ENCODE measurements around the gene STARD5. TPM values are rescaled to one million over a fixed set of nuclear protein-coding genes. Genes with fewer than 3 reads are reported as not detected.

The STARD5 gene
- total RNA-seq, 1 experiment from 2014 or later, result 2.3 TPM

GRCh38 chr15:81295486-81296121, 28.3 kb downstream of the STARD5 start:
- Histone ChIP-seq H3K4me1 (ENCODE audit: insufficient read depth, low read length) (peaks cover 5% of the 10 kb centered on the region; the same call in 1 of the 2 replicates), H4K20me1 (ENCODE audit: control insufficient read depth, insufficient read depth, insufficient read length) (no peaks in the 10 kb centered on the region), H3K4me2 (ENCODE audit: insufficient read depth, insufficient read length, low read length) (no peak overlapping the region), H4K8ac (replicated peaks; ENCODE audit: insufficient read length, low read depth, low read length) (no peak overlapping the region), H3K23ac (ENCODE audit: insufficient read length, low read depth, low read length) (no peak overlapping the region), H3K79me1 (ENCODE audit: insufficient read depth, low read depth, low read length, poor library complexity, severe bottlenecking) (no peaks in the 10 kb centered on the region), H3K27ac (ENCODE audit: insufficient read length, low read depth, low read length) (no peak overlapping the region), H3K23me2 (ENCODE audit: insufficient read length, low read depth, low read length, poor library complexity, severe bottlenecking) (no peaks in the 10 kb centered on the region), H3K9ac (ENCODE audit: extremely low read depth, insufficient read length, low read length) (no peak overlapping the region), H3K14ac (ENCODE audit: insufficient read depth, low read length) (no peak overlapping the region), H4K5ac (ENCODE audit: insufficient read length, low read depth, low read length) (no peak overlapping the region), H3K9me3 (ENCODE audit: control insufficient read depth, low read depth, low read length) (no peaks in the 10 kb centered on the region), H2BK15ac (ENCODE audit: low read depth, low read length) (no peak overlapping the region), H3K18ac (ENCODE audit: insufficient read length, low read depth, low read length) (no peak overlapping the region), H2BK20ac (ENCODE audit: low read depth, low read length, poor library complexity, severe bottlenecking) (no peak overlapping the region), H3K27me3 (ENCODE audit: insufficient read depth, low read length) (no peaks in the 10 kb centered on the region), H4K91ac (ENCODE audit: insufficient read length, low read depth, low read length) (no peak overlapping the region), H2BK120ac (ENCODE audit: low read depth, low read length, poor library complexity, severe bottlenecking) (no peak overlapping the region), H2AFZ (ENCODE audit: low read length) (no peak overlapping the region), H3K79me2 (ENCODE audit: insufficient read depth, low read length) (no peaks in the 10 kb centered on the region), H3T11ph (ENCODE audit: low read length) (no peak overlapping the region), H2BK5ac (ENCODE audit: insufficient read length, low read length) (no peak overlapping the region), H2BK12ac (ENCODE audit: insufficient read length, low read depth, low read length) (no peak overlapping the region), H3K56ac (ENCODE audit: insufficient read length, low read depth, low read length) (no peak overlapping the region), H2AK5ac (ENCODE audit: insufficient read length, low read length) (no peak overlapping the region), H3K4ac (ENCODE audit: low read depth, low read length) (no peak overlapping the region)
- Mint-ChIP-seq H3K4me3 (no peak overlapping the region), H3K27ac (no peak overlapping the region), H3K36me3 (ENCODE audit: insufficient read depth in 1 of 3, low read depth in 3 of 3) (no peaks in the 10 kb centered on the region), H3K4me1 (peaks cover 11 to 18% of the 10 kb centered on the region in 2 experiments), H3K27me3 (ENCODE audit: low read depth) (peaks cover 19% of the 10 kb centered on the region), H3K9me3 (no peaks in the 10 kb centered on the region)
- no CpG with 5 or more reads among the region's 5 CpGs for WGBS (ENCODE audit: extremely low coverage, insufficient read length, low lambda C conversion rate)
- DNase-seq, result no peak
- TF ChIP-seq, protein P1, sequence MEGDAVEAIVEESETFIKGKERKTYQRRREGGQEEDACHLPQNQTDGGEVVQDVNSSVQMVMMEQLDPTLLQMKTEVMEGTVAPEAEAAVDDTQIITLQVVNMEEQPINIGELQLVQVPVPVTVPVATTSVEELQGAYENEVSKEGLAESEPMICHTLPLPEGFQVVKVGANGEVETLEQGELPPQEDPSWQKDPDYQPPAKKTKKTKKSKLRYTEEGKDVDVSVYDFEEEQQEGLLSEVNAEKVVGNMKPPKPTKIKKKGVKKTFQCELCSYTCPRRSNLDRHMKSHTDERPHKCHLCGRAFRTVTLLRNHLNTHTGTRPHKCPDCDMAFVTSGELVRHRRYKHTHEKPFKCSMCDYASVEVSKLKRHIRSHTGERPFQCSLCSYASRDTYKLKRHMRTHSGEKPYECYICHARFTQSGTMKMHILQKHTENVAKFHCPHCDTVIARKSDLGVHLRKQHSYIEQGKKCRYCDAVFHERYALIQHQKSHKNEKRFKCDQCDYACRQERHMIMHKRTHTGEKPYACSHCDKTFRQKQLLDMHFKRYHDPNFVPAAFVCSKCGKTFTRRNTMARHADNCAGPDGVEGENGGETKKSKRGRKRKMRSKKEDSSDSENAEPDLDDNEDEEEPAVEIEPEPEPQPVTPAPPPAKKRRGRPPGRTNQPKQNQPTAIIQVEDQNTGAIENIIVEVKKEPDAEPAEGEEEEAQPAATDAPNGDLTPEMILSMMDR (conservative IDR thresholded peaks at IDR 0.05), result no peak
